Measurements from ENCODE around the gene MAP3K8.
"Not testable (repeated sequence)": the region's sequence is repeated elsewhere in the genome, so short reads cannot be mapped to it uniquely, and the experiment has no call there.

The MAP3K8 gene

GRCh38 chr10:30447125-30447799 is 13.3 kb downstream of the MAP3K8 start:
- DNase-seq (ENCODE audit: low read depth in 2 of 2), result no peak

GRCh38 chr10:30448092-30448491 is 14.1 kb downstream of the MAP3K8 start:
- no peak for DNase-seq (ENCODE audit: low read depth in 2 of 2)

GRCh38 chr10:30453764-30454527 is 20.0 kb downstream of the MAP3K8 start:
- DNase-seq (ENCODE audit: low read depth in 2 of 2), result no peak

- no peak for DNase-seq (ENCODE audit: low read depth in 2 of 2)
Measured at GRCh38 chr10:30454744-30455510, 20.9 kb downstream of the MAP3K8 start.

GRCh38 chr10:30455816-30456215 is 21.8 kb downstream of the MAP3K8 start:
- DNase-seq (ENCODE audit: low read depth in 2 of 2), result no peak

GRCh38 chr10:30456266-30456665 is 22.3 kb downstream of the MAP3K8 start:
- DNase-seq (ENCODE audit: low read depth in 2 of 2), result no peak

GRCh38 chr10:30459283-30459682 is 25.3 kb downstream of the MAP3K8 start:
- DNase-seq (ENCODE audit: low read depth in 2 of 2), result no peak

- no peak for DNase-seq (ENCODE audit: low read depth in 2 of 2)
Measured at GRCh38 chr10:30460121-30460520, 26.1 kb downstream of the MAP3K8 start.

GRCh38 chr10:30462513-30462912 is 28.5 kb downstream of the MAP3K8 start:
- no peak for DNase-seq (ENCODE audit: low read depth in 2 of 2)

GRCh38 chr10:30463944-30464451 is 30.0 kb downstream of the MAP3K8 start:
- no peak for DNase-seq (ENCODE audit: low read depth in 2 of 2)

GRCh38 chr10:30464675-30465074 is 30.7 kb downstream of the MAP3K8 start:
- no peak for DNase-seq (ENCODE audit: low read depth in 2 of 2)

GRCh38 chr10:30466445-30466844 is 32.5 kb downstream of the MAP3K8 start:
- no peak for DNase-seq (ENCODE audit: low read depth in 2 of 2)

GRCh38 chr10:30467651-30468338 is 33.8 kb downstream of the MAP3K8 start:
- DNase-seq (ENCODE audit: low read depth in 2 of 2), result no peak

- no peak for DNase-seq (ENCODE audit: low read depth in 2 of 2)
Measured at GRCh38 chr10:30472414-30473155, 38.6 kb downstream of the MAP3K8 start.

- DNase-seq (ENCODE audit: low read depth in 2 of 2), result not testable (repeated sequence)
Measured at GRCh38 chr10:30475515-30475914, 41.5 kb downstream of the MAP3K8 start.

GRCh38 chr10:30476511-30477155 is 42.6 kb downstream of the MAP3K8 start:
- no peak for DNase-seq (ENCODE audit: low read depth in 2 of 2)

GRCh38 chr10:30479513-30479912 is 45.5 kb downstream of the MAP3K8 start:
- DNase-seq (ENCODE audit: low read depth in 2 of 2), result not testable (repeated sequence)

- no peak for DNase-seq (ENCODE audit: low read depth in 2 of 2)
Measured at GRCh38 chr10:30481603-30482002, 47.6 kb downstream of the MAP3K8 start.

GRCh38 chr10:30488316-30488715 is 54.3 kb downstream of the MAP3K8 start:
- DNase-seq (ENCODE audit: low read depth in 2 of 2), result no peak

- DNase-seq (ENCODE audit: low read depth in 2 of 2), result no peak
Measured at GRCh38 chr10:30489346-30489745, 55.4 kb downstream of the MAP3K8 start.
